ENCODE data around the gene WDR72.
"Not testable (repeated sequence)": the region's sequence is repeated elsewhere in the genome, so short reads cannot be mapped to it uniquely, and the experiment has no call there.

The WDR72 gene

DNA sequence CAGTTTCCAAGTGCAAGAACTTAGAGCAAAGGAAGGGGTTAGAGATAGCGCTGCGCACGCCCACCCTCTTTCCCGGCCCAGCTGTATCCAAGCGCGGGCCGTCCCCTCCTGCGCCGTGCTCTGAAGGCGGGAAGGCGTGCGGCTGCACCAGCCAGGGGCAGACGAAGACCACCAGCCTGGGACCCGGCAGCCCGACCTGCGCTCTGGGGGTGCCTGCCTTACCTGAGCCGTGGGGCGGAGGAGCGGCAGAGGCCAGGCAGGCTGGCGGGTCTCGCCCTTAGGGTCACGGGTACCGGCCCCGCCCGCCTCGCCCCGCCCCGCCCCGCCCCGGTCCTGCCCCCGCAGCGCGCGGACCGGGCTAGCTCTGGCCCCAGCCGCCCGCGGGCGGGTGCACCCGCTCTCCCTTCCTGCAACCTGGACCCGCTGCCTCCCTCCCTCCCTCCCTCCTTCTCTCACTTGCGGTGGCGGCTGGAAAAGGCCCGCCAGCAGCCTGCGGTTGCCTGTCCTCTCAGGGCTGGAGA lies at the start of gene WDR72:
WDR72 (minus strand) TSS at position 253 of the 521 bp plus-strand sequence. CDS start 26,514 bp downstream, outside the sequence.
- no peak for DNase-seq

DNA sequence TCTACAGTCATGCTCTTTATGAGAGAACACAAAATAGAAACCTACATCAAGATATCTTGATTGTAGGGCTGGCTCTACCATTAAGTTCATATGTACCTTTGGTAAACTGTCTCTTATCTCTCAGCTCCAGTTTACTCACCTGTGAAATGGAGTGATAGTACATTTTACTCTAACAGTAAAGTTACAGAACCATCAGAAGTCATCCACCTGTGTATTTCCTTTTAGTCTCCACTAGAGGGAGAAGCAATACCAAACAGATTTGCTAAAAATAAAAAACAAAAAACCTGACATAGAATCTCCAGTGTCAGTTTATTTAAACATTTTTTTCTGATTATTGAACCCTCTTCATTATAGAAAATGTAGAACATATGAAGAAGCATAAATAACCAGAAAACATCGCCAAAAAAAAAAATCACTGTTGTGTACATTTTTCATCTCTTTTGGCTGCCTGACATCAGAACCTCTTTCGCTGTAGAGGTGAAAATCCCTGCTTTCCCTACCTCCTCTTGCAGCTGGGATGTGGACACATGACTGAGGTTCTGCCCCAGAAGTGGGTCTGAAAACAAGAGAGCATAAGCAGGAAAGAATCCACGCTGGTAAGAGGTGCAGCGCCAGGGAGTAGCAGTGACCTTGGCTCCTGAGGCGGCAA lies 48.7 kb upstream of the WDR72 start:
- DNase-seq, result no peak

DNA sequence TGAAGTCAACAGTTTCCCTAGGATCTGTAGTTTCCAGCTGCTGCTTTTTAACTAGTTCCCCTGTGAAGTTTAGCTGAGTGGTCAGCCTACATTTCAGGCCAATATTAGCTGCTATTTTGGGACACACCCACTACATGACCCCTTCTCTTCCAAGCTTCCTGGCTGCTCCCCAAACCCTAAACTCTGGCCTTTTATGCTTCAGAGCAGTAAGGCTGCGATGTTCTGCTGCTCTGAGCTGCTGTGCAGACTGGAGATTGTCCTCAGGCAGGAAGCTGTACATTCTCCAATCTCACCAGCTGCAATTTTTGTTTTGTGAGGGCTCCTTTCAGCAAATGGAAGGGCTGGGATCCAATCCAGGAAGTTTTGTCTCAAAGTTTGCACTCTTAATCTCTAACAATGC lies 48.0 kb upstream of the WDR72 start:
- no peak for DNase-seq

DNA sequence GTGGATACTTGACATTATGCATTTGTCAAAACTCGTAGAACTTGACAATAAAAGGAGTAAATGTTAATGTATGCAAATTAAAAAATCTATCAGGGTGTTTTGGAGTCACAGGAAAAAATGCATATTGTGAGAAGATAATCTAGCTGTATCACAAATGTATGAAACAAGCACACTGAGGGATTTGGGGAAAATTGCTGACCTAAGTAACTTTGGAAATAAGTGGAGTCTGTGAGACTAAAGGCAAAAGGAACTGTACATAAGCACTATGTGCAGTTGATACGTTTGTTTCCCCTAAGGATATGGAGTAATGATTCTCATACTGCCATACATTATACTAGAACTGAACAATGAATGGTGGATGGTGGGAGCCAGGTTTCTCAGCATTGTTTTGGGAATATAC lies 43.2 kb upstream of the WDR72 start:
- no peak for DNase-seq

DNA sequence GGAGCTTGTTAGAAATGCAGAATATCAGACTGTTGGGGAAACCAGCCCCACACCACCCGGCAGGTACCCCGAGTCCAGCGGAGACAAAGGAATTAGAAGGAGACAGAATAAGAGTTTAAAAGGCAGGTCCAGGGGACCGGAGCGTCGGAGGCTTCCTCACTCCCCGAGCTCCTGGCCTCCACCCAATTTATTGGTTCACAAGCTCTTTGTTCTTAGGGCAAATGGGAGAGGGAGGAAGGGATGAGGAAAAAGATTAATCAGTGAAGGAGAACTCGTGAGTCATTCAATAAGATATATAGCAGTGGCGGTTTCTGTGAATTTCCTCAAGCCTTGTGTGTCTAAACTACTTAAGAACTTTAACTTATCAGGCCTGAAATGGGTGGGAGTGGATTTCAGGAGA lies 32.1 kb upstream of the WDR72 start:
- no peak for DNase-seq

DNA sequence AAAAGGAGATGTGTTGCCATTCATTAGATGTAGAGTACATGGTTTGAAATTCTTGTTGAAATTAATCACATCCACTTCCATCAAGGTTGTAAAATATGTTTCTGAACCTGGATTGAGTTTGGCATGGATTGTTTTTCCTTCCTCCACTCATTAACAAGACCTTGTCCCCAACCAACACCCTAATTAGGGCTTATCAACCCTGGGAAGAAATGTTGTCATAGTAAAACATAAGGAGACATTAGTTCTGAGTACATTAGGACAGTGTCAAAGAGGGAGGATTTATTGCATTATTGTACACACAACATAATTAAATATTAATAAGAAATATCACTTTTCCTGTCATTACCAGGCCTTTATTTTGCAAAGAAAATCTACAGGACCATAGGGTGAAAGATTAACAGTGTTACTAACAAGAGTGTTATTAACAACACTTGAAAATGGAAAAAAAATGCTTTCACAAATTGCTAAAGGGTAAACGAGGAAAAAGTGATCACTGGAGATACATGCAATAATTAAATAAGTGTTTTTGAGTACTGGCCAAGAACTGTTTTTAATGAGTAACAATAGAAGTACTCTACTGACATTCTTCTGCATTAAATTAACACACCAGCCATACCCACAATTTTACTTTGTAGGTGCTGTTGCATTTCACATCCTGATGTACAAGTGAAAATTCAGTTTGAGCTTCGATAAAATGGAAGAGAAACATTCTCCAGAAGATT lies 30.4 kb upstream of the WDR72 start:
- no peak for DNase-seq

DNA sequence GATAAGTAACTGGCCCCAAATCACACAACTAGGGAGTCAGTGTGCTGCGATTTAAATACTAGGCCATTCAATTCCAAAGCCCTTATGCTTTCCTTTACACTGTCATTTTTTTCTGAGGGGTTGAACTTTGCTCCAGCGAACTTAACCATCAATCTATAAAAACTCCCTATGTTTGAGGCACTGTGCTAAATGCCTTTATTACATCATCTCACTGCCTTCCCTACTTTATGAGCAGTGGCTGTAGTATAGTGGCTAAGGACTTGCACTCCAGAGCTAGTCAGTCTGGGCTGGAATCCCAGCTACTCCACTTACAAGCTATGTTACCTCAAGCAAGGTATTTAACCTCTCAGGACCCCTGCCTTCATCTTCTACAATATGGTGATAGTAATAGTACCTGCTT lies 26.9 kb upstream of the WDR72 start:
- no peak for DNase-seq

DNA sequence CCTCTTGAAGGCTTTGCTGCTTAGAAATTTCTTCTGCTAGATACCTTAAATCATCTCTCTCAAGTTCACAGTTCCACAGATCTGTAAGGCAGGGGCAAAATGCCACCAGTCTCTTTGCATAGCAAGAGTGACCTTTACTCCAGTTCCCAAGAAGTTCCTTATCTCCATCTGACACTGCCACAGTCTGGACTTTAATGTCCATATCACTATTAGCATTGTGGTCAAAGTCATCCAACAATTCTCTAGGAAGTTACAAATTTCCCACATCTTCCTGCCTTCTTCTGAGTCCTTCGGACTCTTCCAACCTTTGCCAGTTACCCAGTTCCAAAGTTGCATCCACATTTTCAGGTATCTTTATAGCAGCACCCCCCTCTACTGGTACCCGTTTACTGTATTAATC lies 25.8 kb upstream of the WDR72 start:
- DNase-seq, result not testable (repeated sequence)

DNA sequence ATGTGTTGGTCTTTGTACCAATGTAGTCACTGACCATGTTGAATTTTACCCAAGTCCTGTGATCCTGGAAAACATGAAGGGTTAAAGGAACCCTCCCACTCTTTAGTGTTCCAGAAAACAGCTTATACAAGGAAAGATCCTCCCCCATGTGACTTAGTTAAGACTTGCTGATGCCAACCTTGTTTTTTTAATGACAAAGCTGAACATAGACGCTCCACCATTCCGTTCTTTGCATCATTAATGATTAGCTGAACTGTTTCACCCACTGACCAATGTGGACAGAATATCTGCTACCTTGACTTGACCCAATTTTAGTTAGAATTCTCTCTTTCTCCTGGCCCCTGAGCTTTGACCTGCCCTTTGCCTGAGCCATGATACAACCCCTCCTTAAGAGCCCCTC lies 3.5 kb upstream of the WDR72 start:
- DNase-seq, result no peak

DNA sequence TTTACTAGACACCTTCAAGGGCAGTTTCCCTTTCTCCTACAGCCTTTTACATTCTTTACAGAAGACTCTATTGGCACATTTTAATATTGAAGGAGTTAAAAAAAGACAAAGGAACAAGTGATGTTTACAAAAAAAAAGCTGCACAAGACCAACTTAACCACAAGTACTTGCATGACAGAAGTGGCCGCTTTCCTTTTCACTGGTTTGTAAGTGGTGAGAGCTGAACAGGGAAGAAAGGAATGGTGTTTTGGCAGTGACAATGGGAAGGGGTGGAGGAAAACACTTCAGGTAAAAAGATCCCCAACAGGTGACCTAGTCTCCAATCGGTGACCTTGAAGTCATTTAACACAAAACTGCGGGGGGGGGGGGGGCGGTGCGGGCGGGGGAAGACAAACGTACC lies 1.1 kb downstream of the WDR72 start:
- no peak for DNase-seq

DNA sequence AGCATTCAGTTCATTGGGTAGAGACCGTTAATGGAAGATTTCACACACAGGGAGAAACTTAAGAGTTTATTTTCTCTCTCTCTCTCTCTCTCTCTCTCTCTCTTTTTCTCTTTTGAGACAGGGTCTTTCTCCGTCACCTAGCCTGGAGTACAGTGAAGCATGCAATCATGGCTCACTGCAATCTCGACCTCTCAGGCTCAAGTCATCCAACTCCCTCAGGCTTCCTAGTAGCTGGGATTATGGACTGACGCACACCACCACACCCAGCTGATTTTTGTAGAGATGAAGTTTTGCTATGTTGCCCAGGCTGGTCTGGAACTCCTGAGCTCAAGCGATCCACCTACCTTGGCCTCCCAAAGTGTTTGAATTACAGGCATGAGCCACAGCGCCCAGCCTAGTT lies 1.6 kb downstream of the WDR72 start:
- DNase-seq, result no peak

DNA sequence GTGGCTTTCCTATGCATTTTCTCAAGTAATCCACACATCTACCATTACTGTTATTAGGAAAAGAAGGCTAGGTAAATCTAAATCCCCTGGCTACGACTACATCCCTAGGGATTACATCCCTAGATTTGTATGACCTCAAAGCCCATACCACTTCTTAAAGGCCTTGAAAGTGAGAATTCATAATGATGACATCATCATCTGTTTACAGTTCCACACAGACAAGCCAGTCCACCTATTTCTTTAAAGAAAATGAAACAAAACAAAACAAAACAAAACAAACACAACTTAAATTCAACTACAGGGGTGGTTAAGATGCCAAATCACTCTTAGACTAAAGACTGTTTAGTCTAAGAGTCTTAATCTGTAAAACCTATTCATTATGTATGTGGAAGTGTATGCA lies 5.7 kb downstream of the WDR72 start:
- no peak for DNase-seq

DNA sequence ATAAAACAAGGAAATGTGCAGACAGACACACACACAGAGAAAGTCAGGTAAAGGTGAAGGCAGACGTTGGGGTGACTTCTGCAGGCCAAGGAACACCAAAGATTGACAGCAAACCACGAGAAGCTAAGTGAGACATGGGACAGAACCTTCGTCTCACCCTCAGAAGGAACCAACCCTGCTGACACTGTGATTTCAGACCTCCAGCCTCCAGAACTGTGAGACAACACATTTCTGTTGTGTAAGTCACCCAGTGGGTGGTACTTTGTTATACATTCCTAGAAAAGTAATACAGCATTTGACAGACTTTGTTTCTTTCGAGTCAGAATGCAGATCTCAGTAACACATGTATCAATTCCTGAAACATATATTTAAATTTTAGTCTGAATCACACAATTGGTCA lies 7.1 kb downstream of the WDR72 start:
- DNase-seq, result no peak

DNA sequence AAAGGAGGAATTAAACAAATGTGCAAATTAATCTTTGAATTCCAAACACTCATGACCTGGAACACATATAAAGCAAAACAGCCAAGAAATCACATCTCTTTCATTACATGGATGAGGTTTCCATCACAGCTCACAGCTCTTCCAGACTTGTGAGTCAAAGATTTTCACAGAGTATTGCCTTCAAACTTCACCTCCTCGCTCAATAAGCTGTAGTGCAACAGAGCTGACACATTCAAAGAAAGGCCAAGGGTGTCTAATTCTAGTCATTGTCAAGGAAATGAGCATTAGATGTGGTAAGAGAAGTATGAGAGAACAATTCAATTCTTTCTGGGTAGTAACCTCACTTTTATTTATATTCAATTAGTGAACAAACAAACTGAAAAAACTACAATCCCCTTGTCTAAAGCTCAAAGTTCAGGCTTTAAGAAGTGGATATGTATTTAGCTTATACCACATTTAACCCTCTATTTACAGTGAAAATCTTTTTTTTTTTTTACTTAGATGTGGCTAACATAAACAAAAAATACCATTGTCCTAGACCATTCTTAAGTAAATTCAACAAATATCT lies 11.9 kb downstream of the WDR72 start:
- DNase-seq, result no peak

DNA sequence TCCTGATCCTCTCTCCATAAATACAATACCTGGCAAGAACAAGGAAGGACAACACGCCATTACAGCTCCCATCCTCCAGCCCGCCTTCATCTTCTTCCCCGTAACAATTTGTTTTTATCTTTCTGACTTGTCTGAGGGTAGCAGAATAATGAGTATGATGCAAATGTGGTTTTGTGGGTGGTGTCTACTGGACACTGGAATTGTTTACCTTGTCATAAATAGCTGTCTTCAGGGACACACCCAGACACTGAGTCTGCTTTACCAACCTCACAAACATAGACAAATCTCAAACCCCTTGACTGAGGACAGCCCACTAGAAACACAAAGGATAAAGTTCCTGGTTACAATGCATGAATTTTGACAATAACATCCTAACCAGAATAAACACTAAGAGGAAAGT lies 13.4 kb downstream of the WDR72 start:
- no peak for DNase-seq

DNA sequence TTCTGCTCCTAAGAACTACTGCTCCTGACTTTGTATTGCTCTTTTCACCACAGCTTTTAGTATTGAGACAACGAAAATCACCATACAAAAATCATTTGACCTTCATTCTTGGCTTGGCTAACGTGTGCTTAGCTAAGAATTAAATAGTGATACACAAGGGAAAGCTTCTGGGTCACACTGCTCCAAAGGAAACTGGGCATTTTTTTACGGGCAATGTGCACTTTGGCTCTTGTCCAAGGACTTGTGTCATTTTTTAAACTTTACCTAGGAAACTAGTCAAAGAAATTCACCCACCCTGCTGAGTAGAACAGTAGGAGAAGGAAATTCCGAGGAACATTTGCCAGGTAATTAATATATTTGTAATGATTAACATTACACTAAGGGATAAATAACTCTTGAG lies 19.8 kb downstream of the WDR72 start:
- no peak for DNase-seq

DNA sequence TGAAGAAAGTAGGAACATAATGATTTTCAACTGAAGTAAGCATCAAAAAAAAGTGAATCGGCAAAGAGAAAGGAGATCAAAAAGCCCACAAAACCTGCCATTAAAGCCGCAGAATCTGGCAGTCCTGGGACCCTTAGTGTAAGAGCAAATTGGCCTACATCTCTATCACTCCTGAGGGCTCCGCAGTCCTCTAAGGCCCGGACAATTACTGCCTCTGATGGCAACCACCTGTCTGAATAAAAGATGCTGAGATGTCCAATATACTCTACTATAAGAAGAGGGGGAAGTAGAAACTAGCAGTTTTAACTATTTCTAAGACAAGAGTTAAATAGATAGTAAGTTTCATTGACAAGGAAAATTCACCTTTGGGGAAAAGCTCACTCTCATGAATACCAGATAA lies 20.3 kb downstream of the WDR72 start:
- no peak for DNase-seq

DNA sequence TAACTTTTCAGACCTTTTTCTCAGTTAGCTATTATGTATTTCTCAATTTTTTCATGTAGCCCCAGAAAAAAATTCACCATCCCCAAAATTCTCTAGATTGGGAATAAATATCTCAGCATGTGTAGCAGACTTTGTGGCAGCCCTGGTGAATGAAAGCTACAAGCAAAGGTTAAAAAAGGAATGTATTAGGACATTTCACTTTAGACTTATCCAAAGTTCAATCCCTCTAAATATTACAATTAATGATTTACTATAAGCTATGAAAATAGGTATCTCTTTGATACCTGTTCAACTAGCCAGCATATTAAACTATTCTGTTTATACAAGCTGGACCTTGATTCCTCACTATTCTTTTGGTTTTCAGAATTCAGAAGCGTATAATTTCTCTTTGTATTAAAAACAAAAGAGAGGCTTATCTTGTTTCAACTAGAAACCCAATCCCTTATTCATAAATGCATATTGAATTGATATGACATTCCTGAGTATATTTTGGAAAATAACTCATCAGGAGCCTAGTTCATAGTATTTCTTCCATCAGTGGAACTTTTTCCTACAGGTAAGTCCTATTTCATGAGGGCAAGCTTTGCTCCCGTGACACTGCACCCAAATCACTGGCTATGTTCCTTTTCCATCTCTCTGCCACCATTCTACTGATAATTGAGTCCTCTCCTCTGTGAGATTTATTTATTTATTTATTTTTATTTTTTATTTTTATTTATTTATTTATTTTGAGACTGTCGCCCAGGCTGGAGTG lies 38.0 kb downstream of the WDR72 start:
- DNase-seq, result no peak

DNA sequence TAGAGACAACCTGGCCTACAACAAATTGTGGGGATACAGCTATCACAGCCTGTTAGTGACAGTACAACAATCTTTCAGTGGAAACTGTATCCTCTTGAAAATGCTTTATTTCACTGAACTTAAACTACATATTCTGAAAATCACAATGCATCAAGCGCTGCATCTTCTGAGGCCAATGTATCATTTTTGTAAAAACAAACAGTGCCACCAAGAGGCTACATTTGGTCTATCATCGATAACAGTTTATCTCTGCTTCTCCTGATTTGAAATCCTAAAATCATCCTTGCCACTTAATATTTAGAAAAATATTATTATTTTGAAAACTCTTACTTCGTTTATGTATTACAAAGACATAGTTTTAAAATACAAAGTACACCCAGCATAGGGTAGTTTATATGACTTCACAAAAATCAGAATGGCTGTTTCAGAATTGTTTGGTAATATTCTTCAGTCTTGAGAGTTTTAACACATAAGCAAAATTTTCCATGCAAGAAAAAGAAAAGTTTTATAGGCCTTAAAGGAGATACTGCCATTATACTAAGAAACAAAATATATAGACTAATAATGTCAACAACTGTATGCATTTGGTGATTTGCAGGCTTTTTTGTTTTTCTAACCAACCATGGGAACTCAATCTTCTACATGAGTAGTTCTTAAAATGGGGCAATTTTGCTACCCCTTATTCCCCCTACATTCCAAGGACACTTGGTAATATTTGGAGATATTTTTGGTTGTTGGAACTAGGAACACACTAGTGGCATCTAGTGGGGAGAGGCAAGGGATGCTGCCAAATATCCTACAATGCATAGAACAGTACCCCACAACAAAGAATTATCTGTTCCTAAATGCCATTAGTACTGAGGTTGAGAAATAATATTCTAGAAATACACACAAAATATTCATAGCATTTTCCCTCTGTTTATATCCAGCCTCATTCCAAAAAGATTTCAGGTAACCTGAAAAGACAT lies 42.3 kb downstream of the WDR72 start:
- no peak for DNase-seq

DNA sequence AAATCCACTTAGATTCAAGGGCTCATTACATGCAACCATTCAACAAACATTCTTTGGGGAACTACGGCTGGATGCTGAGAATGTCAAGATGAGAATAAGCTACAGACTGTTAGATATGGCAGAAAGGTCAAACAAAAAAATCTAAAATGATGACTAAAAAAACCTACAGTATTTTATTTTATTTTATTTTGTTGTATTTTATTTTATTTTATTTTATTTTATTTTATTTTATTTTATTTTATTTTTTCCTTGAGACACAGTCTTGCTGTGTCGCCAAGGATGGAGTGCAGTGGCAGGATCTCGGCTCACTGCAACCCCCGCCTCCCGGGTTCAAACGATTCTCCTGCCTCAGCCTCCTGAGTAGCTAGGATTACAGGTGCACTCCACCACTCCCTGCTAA lies 46.2 kb downstream of the WDR72 start:
- DNase-seq, result no peak

DNA sequence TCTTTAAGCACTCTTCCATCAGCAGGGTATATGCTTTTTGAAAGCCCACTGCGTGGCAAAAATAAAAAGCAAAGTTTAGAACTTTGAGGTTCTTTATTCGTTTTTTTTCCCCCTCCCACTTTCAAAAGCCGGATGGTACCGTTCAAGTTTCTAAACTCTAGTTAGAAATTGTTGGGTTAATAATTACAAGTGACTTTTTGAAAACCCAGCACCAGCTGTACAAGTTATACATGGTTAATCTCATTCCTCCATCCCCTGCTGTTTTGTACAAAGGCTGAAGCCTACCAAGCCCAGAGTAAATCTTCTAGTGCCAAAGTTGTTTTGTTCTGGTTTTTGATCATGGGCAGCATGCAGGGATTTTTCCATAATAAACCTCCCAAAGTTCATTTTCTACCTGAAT lies 48.6 kb downstream of the WDR72 start:
- no peak for DNase-seq

DNA sequence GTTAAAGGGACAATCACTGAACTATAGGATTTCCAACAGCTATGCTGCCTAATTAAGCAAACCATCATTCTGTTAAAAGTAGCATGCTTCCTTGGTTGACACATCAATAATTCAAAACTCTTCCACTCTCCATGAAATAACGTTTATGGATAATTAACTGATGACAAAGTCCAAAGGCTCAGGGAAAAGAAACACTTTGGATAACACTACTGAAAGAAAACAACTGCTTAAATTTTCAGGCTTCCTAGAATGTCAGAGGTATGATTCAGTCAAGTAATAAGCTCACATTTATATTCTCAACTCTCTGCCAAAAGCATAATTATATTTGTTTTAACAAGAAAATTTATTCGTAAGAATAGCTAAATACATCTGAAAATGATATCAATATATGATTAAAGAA lies 49.6 kb downstream of the WDR72 start:
- DNase-seq, result no peak
